Endometrial microvascular endothelial cells (primary cell): Measurements from ENCODE around the gene AGAP3. TPM values are rescaled to one million over a fixed set of nuclear protein-coding genes. Genes with fewer than 3 reads are reported as not detected.

ENCODE experiments used
- in situ Hi-C: cut with HindIII; loops from 2 replicates; pipeline ENCODE4 v1.10.0; 2017; ENCODE audit warnings: low sequenced_read_pairs, low pct_unique_long_range_greater_than_20kb; ENCODE audit errors: inconsistent ontology term
- total RNA-seq: library from RNA; depleted of rRNA; stranded (reverse); fragments of >200 nt; gene quantifications from one replicate; pipeline ENCODE4 v1.2.3, GENCODE V29; 2015; ENCODE audit errors: inconsistent ontology term

The AGAP3 gene
- total RNA-seq, 1 donor from 2014 or later = 52.1 TPM

DNA sequence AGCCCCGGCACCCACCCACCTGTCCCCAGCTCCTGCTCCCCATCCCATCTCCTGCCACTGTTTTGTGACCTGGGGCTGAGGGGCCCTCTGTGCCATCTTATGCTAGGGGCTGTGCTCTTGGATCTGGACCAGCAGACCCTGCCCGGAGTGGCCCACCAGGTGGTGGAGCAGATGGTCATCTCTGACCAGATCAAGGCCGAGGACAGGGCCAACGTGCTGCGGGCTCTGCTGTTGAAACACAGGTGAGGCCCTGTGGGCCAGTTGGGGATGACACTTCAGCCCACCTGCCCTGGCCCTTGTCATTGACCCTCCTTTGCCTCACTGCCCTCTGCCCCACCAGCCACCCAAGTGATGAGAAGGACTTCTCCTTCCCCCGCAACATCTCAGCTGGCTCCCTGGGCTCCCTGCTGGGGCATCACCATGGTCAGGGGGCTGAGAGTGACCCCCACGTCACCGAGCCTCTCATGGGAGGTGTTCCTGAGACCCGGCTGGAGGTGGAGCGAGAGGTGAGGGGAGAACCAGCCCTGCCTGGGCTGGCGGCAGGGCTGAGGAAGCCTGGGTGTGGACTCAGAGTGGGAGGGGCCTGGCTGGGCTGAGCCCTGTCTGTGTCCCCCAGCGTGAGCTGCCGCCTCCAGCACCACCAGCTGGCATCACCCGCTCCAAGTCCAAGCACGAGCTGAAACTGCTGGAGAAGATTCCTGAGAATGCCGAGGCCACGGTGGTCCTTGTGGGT, 16.3 kb upstream of the AGAP3 start:
- in situ Hi-C loops = no loop called here

GRCh38 chr7:151070574-151070960, 15.7 kb upstream of the AGAP3 start:
- in situ Hi-C loops = no loop called here

DNA sequence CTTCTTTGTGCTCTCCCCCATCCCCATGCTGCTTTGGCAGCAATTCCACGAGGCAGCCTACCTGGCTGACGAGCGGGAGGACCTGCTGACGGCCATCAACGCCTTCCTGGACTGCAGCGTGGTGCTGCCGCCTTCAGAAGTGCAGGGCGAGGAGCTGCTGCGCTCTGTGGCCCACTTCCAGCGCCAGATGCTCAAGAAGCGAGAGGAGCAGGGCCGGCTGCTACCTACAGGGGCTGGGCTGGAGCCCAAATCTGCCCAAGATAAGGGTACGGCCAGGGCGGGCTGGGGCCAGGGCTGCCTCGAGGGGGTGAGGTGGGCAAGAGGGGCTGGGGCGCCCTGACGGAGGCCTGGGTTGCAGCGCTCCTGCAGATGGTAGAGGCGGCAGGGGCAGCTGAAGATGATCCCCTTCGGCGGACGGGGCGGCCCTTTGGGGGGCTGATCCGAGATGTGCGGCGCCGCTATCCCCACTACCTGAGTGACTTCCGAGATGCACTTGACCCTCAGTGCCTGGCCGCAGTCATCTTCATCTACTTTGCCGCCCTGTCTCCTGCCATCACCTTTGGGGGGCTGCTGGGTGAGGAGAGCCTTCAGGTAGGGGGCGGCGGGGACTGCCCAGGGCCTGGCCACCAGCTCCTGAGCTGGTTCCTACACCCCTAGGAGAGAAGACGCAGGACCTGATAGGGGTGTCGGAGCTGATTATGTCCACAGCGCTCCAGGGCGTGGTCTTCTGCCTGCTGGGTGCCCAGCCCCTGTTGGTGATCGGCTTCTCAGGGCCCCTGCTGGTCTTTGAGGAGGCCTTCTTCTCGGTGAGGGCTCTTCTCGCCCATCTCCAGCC, 15.0 kb upstream of the AGAP3 start:
- in situ Hi-C loops = no loop called here

DNA sequence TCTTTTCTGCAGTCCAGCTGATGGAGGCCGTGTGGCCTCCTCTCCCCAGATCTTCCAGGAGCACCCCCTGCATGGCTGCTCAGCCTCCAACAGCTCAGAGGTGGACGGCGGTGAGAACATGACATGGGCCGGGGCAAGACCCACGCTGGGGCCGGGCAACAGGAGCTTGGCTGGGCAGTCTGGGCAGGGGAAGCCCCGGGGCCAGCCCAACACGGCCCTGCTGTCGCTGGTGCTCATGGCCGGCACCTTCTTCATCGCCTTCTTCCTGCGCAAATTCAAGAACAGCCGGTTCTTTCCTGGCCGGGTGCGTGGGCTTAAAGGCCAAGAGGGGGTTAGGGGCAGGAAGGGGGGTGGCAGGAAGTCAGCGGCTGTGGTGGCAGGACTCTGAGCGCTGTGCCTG, 12.3 kb upstream of the AGAP3 start:
- in situ Hi-C loops = no loop called here

DNA sequence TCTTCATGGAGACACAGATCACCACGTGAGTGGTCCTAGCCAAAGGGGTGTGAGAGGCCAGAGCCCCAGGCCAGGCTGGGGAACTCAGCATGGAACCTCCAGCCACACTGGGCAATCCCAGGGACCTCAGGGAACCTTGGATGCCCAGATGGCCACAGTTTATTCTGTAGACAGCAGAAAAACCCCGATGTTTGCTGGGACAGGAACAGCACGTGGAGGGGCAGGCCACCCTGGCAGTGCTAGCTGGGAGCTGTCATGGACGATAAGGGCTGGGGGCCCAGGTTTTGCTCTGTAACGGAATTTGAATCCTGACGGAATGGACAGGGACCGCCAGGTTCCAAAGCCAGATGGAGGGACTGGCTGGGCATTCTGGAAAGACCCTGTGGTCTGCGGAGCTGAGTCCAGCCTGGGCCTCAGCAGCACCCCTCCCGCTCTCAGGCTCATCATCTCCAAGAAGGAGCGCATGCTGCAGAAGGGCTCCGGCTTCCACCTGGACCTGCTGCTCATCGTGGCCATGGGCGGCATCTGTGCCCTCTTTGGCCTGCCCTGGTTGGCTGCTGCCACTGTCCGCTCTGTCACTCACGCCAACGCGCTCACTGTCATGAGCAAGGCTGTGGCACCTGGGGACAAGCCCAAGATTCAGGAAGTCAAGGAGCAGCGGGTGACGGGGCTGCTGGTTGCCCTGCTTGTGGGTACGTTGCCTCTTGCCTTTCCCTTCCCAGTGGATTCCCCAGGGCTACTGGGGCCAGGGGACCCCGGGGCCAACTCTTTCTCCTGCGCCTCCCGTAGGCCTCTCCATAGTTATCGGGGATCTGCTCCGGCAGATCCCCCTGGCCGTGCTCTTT, 11.2 kb upstream of the AGAP3 start:
- in situ Hi-C loops = no loop called here

DNA sequence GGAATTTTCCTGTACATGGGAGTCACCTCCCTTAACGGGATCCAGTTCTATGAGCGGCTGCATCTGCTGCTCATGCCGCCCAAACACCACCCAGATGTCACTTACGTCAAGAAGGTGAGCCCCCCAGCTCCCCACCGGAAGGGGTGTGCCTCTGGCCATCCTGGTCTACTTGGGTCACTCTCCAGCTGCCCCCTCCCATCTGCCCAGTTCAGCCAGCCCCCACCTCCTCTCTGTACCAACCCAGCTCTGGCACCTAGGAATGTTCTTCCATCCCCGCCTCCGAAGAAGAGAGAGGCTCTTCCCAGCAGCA, 10.7 kb upstream of the AGAP3 start:
- in situ Hi-C loops = no loop called here

DNA sequence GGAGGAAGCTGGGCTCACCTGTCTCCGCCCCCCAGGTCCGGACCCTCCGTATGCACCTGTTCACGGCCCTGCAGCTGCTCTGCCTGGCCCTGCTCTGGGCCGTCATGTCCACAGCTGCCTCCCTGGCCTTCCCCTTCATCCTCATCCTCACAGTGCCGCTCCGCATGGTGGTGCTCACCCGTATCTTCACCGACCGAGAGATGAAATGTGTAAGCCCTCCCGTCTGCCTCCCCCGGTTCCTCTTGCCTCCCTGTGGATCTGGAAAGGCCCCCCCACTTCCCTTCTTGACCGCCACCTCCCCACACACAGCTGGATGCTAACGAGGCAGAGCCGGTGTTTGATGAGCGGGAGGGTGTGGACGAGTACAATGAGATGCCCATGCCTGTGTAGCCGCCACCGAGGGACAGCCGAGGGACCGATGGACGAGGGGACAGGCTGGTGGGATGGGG, 10.3 kb upstream of the AGAP3 start:
- in situ Hi-C loops = no loop called here

DNA sequence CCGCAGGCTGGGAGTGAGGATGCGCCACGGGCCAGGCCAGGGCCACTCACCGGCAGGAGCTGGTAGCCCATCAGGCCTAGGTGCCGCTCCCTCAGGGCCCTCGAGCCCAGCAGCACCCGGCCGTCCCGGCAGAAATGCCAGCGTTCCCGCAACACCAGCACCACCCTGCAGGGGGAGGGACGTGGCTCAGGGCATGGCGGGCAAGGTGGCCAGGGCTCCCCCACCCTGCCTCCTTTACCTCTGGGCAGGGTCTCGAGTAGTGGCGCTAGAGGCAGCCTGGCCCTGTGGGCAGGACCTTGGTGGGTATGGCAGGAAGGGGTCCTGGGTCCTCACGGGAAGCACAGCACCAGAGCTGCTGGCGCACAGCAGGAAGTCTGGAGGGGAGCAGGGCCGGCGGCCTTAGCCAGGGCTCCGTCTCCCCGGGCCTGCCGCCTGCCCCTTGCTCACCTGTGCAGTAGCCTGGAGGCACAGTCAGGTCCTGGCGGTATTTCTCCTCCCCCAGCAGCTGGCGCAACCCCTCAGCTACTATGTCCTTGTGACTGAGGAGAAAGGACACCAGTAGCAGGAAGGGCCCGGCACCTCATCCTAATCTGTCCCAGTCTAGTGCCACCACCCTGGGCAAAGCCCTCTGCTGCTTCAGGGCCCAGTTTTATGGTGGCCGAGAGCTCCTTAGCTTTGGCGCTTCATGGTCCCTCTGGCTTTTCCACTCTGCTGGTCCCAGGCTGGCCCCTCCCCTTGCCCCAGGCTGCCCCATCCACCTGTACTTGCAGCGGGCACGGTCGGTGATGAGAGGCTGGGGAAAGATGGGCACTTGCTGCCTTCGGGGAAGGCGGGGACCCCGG, 9.2 kb upstream of the AGAP3 start:
- in situ Hi-C loops = no loop called here

- in situ Hi-C loops = no loop called here
These were observed 8.5 kb upstream of the AGAP3 start for GRCh38 chr7:151077705-151078232.

DNA sequence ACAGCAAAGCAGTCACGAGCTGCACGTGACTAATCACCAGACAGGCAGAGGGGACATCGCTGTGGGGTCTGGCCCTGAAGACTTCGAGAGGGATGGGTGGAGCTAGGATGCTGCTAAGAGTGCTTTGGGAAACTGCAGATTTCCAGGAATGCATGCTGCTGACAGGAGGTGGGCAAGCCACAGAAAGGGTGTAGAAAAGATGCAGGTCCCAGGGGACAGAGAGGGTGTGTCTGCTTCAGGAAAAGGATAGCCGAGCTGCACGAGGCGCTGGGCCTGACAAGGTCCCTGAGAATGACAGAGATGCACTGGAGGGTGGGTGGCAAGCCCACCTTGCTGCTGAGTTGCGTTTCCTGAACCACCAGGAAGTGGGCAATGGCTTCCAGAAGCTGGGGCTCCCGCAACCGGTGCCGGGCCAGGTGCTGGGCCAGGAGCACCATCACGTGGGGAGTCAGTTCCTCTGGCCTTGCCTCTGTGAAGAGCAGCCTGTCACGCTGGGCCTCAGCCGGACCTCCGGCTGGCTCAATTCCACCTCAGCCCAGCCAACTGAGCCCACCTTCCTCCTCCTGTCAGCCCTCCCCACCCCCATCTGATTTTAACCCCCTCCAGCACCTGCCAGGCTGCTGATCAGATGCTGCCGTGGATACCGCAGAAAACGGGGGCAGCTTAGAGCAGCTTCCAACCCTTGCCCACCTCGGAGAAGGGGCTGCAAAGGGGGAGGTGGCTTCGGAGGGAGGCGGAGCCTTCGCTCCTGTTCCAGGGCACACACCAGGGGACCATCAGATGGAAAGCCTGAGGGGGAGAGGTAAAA, 7.8 kb upstream of the AGAP3 start:
- in situ Hi-C loops = no loop called here

DNA sequence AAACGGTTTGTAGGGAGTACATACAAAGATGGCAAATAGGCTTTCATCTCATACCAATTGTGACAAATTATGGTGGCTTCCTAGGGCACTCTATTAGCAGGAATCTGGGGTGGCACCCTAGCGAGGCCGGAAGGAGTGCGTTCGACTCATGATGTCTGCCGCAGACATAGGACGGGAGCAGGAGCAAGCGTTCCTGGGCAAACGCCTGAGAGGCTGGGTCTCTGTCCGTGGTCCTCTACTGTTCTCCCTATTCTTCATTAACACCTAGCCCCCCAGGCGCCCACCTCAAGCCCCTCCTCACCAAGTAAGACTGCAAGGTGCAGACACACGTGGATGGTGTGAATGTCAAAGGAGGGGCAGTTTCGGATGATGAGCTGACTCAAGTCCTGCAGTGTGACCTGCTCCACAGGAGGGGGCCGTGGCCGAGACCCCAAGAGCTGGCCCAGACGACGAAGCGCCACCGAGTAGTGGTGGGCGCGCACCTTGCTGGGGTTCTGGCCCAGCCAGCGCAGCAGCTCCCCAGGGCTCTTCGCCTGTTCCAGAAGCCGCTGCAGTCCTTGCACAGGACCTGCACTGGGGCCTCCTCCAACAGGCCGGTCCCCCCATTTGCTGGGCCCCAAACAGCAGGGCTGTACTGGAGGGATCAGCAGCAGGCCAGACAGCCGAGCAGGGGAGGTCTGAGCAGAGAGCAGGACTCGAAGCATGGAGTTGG, 6.9 kb upstream of the AGAP3 start:
- in situ Hi-C loops = no loop called here

DNA sequence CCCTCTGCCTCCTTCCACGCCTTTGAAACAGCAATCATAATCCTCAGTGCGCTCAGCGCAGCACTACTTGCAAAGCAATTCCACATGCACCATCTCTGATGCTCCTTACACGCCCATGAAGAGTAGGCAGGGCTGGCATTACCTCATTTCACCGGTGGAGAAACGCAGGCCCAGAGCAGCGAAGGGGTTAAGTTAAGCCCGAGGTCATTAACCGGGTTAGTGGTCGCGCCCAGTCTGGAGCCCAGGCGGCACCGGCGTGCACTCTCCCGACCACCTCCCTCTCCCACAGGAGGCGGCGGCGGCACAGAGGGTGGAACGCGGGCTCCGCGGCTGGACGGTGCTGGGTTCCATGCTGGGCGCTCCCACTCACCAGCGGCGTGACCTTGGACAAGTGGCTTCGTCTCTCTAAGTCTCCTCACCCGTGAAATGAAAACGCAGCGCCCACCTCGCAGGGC, 6.2 kb upstream of the AGAP3 start:
- in situ Hi-C loops = loop anchor here (10.0 kb wide), 1 partner anchor 85 kb away; the partner anchor contains the start of gene GBX1

DNA sequence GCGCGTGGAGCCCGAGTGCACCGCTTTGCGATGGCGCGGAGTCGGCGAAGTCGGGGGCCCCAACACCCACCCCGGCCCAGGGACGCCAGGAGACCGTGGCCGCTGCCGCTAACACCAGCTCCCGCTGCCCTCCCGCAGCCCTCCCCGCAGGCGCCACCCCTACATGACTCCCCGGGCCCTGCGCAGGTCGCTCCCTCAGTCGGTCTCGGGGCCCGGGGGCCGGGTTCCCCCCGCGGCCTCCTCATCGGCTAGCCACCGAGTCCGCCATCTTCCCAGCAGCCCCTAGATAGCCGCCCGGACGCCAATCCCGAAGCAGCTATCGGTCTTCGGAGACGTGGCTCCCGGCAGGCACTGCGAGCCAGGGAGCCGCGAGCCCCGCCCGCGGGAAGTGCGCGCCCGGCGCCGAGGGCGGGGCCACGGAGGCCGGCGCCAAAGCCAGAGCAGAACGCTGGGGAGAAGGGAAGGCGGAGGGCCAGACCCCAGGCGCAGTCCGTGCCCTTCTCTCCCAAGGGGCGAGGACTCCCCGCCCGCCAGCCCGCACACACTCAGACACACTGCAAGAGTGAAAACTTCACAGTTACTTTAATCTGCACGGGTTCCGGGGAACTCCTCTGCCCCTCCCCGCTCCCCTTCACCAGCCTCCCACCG, 5.6 kb upstream of the AGAP3 start, which contains the start of gene FASTK:
Gene FASTK (minus strand): TSS at position 288 of the 648 bp plus-strand sequence. CDS start 43 bp downstream, at position 245.
- in situ Hi-C loops = loop anchor here (10.0 kb wide), 1 partner anchor 84 kb away; the partner anchor contains the start of gene GBX1

DNA sequence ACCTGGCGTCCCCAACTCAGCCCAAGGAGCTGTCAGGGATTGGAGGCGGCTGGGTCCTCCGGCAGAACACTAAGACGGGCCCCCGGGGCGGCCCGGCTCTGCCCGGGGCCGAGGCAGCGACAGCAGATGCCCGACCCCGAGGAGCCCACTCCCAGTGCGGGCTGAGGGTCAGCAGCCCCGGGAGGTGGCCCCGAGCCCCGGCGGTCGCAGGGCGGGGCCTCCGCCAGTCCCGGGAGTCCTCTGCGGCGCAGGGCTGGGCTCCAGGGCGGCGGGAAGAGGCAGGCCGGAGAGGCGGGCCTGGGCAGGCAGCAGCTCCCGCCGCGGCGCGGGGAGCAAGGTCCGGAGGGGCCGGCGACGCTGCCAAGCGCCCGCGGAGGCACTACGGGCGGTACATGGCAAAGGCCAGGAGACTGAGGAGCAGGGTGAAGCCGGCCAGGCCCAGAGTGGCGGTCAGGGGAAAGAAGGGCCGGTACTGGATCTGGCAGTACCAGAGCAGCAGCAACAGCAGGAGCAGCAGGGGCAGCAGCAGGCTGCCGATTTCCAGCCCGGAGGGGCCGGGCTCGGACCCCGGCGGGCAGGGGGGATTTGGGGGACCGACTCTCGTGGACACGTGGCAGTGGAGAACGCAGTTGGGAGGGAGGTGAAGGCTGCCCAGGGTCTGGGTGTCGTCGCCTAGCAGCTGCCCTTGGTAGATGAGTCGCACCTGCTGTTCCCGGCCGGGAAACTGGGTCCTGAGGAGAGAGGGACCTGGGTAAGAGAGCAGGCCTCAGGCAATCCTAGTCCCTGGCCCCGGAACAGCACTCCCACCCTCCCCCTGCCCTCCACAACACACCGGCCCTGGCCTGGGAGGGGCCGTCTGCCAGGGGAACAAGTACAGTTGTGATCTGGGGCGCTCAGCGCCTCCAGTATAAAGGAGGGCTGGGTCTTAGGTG, 4.8 kb upstream of the AGAP3 start:
- in situ Hi-C loops = loop anchor here (10.0 kb wide), 1 partner anchor 83 kb away; the partner anchor contains the start of gene GBX1
